CD4-positive, alpha-beta T cell treated with Interleukin-15 for 1 hour (primary cell): ENCODE measurements around the gene FAR1.
"Not testable (repeated sequence)": the region's sequence is repeated elsewhere in the genome, so short reads cannot be mapped to it uniquely, and the experiment has no call there.

Experiments
- DNase-seq: peaks from one replicate; pipeline ENCODE4 v3.0.0-alpha.2; 2020

FAR1 gene

DNA sequence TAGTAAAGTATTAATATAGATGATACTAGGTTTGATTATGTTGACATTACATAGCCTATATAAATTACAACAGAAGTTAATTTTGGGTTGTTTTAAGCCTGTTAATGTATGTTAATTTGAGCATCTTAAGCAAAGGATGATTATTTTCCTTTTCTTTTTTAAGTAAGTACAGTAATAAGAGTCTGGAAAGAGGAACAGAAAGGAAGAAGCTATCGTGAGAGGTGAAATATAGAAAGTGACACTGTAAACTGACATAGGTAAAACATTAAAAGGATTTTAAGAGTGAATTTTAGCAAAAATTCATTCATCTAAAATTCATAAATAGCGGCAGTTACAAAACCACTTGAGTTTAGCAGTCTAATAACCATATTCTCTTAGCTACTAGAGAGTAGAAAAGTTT is 45.5 kb downstream of the FAR1 start:
- DNase-seq: no peak

DNA sequence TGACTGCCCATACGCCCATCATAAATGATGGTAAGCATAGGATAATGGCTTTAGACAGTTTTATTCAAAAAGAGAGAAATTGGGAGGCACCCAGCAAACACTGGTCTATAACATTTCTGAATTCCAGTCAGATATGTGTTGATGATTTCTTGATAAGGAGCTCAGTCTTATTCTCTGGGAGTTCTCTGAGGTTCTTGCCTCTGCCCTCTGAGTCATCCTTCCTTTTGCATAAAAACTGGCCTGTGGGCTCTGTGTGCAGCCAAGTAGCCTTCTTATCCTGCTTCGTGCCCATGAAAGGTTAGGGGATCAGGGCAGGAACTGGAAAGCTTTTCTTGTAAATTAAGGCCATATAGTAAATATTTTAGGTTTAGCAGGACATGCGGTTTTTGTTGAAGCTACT is 48.9 kb downstream of the FAR1 start:
- DNase-seq: no peak

DNA sequence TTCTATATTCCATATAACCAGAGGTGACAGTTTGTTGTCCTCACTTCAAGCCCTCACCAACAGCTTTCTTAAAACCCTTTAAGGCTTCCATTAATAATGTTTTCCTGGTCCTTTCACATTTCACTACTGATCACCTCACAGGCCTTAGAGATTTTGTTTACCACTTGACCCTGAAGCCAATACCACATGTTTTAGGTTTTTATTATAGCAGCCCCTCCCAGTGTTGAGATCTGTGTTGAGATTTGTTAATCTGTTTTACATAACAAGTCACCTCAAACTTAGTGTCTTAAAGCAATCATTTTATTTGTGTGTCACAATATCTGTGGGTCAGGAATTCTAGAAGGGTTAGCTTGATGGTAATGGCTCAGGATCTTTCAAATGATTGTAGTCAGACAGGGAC is 49.9 kb downstream of the FAR1 start:
- DNase-seq: no peak

DNA sequence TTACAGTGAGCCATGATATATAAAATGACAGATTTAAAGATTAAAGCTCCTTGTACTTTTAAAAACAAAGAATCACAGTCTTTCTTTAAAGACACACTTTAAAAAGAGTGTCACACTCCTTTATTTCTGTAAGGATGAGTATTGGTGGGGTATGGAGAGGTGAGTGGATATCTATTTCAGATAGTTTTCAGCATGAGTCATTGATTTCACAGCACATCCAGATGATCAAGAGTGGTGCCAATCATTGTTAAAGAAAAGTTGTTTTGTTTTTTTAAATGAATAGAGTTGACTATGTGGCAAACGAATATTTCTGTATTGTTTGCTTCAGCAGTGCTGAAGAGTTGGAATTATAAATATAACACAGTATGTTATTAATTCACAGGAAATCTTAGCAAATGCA is 52.5 kb downstream of the FAR1 start:
- DNase-seq: no peak

DNA sequence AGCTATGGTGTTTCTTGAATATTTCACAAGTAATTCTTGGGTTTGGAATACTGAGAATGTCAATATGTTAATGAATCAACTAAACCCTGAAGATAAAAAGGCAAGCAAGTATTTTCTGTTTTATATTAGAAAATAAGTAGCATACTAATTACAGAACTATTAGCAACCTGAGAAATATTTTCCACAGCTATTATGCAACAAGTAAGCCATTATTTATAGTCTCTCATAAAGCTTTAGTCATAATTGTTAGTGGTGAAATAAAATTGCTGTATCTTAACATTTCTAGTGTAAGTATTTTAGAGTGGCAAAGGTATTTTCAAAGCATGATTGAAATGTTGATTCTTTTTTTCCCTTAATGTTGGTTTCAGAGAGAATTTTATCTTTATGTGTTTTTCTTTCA is 53.3 kb downstream of the FAR1 start:
- no peak for DNase-seq

DNA sequence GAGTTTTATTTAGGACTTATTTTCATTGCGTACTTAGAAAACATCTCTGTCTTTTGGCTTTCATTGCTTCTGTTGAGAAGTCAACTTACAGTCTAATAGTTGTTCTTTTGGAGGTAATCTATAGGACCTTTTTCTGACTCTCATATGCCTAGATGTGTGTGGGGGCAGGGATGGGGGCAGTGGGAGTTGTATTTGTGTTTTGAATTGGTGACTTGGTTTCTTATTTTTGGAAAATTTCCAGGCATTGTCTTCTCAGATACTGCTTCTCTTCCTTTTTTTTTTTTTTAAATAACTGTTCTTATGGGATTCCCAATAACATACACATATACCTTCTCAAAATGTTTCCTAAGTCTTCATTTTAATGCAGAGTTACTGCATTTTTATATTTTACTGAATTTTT is 58.0 kb downstream of the FAR1 start:
- no peak for DNase-seq

DNA sequence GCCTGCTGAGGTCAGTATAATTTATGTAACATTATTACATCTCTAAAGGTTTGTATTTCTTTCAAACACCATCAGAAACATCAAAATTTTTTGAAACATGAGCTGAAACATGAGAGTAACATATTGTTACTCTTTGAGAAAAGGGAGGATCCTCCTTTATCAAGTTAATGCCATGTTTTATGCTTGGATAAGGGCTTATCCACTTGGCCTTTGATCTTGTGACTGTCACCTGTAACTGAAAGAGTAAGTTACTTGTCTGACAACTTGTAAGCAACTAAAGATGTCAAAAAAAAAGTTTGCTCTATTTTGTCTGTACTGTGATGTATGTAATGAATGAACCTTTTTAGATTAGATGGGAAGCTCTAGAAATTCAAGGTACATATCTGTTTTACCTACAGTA is 59.6 kb downstream of the FAR1 start:
- DNase-seq: no peak

DNA sequence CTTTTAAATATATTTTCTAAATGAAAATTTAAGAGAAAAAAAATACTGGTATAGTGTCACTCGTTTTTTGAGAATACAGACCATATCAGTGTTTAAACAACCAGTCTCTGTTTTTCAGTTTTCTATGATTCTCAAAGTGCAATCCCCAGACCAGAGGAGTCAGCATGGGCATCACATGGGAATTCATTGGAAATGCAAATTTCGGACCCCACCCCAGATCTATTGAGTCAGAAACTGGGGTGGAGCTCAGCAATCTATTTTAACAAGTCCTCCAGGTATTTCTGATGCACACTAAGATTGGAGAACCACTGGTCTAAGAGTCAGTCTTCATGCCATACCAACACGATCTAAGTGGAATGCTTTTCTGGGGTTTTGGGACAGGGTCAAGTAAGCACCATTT is 66.1 kb downstream of the FAR1 start:
- DNase-seq: no peak

DNA sequence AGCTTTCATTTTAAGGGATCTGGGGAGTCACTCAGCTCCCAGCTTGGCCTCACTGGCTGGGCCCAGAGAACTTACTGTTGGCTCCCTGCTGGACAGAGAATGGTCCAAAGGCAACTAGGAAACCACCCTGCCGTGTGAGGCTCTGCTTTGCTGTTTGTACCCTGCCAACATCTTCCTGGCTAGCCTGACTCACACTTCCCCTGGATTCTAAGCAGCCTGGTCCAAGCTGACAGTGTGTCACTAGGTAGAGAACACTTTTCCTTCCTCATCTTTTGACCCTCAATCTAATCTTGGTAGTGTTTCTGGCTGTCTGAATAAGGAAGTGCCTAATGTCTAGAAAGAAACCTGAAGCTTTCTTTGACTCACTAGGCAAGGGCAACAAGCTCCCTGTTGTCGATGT is 76.7 kb downstream of the FAR1 start:
- DNase-seq: no peak

DNA sequence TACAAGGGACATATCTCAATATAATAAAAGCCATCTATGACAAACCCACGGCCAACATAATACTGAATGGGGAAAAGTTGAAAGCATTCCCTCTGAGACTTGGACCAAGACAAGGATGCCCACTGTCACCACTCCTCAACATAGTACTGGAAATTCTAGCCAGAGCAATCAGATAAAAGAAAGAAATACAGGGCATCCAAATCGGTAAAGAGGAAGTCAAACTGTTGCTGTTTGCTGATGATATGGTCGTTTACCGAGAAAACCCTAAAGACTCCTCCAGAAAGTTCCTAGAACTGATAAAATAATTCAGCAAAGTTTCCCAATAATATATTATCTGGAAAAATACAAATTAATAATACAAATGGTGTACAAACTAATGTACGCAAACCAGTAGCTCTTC is 84.8 kb downstream of the FAR1 start:
- DNase-seq: not testable (repeated sequence)

DNA sequence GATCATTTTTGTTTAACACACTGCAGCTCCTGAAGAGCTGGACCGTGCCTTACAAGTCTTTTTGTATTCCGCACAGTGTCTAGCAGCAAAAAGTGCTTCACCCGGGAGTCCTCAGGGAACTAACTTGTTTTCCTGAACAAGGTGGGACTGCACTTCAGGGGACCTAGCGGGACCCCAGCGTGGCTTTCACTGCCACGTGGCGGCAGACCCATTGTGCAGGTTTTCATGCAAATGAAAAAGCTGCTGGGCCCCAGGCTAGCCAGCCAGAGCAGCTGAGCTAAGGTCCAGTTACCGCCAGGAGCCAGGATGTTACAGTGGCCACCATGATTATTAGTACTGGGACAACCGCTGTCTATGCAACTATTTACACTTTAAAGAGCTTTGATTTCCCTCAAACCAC is 90.6 kb downstream of the FAR1 start:
- DNase-seq: no peak

DNA sequence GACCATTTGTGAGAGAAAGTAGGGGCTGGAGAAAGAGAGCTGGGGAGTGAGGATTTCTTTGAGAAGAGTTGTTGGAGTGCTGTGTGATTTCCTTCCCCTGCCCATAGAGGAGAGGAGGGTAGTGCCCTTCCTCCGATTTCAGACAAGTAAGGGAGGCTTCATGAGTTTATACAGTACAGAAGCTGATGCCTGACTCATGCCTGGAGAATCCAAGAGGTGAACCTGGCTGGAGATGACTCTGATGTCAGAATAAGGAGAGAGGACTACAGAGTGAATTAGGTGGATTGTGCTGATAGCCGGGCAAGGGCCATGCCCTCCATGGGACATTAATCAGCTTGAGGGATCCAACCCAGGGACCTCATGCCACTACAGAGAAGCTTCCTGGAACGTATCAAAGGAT is 91.6 kb downstream of the FAR1 start:
- DNase-seq: no peak

DNA sequence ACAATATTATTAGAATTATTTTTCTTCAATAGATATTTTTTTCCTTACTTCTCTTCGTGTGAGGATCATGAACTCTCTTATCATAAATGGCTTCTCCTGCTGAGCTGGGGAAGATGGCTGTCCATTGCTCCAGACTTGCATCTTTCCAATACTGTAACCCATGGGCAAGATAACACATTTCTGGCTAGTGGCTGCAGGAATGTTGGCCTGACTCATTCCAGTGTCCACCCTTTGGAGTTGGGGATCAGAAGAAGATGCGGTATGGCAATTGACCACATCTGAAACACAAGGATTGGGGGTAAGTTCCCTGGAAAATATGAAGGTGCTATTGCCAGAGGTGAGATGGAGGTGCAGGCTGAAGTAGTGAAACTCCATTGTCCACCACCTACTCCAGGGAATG is 92.8 kb downstream of the FAR1 start:
- no peak for DNase-seq

DNA sequence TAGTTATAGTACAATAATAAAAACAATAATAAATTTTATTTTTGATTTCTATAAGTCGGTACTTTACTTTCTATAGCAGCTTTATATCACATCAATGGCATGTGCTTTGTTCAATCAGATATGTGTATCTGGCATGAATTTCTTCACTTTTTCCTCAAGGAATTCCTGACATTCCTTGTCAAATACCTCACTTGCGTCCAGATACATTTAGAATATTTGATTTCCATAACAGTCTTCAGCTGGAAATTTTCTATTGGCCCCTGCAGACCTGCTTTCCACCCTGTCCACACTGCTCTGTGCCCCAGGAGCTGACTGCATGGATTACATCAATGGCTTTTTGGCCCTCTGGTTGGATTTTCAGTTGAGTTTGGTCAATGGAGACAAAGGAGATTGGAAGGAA is 93.2 kb downstream of the FAR1 start:
- DNase-seq: no peak

DNA sequence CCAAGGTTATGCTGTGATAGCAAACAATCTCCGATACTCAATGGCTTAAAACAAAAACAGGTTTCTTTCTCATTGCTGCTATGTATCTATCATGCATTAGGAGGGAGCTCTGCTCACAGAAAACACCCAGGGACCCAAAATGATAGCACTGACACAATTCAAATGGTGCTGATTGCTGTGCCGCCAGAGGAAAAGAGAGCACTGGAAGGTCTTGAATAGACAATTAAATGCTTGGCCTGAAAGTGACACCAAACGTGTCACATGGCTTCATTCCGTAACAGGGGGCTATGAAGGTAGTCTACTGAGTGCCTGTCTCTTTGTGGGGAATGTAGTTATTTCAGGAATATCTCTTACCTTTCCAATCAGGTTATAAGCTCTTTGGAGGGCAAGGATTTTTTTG is 94.2 kb downstream of the FAR1 start:
- no peak for DNase-seq

DNA sequence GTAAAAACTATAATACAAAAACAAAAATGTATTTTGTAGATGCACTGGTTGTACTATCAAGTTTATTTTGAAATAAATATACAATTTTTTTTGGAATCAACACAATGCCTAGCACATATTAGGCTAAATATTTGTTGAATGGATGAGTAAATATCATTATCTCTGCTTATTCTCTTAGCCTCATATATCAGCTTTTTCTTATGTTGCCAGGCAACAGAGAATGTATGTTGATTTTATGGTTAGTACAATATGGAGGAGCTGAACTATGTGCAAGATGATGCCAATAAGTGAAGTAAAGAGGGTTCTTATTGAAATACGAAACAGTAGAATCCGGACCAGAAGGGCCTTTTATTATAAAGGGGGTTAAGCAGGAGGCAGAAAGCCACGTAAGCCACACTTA is 94.9 kb downstream of the FAR1 start:
- DNase-seq: no peak

DNA sequence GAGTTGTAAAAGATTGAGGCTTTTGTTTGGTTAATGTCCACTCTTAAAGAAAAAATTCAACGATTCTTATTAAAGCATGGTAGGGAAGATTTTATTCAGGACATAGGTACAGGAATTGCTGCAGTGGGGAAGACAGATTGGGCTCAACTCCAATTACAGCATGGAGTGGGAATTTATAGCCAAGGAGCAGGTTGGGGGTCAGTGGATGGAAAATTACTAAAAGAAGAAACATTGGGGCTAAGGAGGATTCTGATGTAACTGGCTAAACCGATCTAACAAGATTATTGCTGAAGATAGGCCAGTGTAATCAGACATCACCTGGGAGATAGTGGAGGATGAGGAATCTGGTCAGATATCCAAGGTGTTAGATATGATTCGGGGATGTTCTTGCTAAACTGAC is 97.4 kb downstream of the FAR1 start:
- no peak for DNase-seq

DNA sequence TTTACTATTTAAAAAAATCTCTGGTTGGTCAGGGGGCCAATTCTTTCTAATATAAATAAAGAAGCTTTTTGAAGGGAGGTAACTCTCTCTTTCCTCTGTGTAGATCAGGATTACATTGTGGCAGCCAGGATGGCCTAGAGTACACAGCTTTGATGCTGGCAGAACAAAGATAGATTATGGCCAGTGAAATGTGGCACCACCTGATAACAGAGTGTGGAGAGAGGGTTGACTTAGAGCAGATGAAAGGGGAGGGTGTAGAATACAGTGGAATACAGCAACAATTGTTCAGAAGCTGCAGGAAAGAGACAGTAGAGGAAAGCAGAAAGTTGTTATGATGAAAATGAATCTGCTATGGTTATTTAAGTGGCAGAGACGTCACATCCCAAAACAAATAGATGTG is 99.0 kb downstream of the FAR1 start:
- DNase-seq: no peak

DNA sequence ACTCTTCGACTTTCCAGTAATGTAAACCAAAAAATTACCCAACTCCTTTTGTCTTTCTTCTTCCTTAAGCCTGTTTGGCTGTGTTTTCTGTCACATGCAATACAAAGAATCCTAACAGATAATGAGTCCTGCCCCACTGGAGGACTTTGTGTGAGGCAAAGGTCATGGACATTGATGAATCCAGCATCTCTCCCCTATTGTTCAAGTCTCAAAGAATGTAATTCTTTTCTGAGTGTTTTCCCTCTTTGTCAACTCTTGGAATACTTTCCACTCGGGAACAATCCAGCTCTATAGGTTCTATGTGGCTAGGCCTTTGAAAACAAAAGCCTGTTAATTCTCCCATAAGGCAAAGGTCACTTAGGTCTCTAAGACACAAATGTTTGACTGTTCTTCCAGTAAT is 100.7 kb downstream of the FAR1 start:
- no peak for DNase-seq

DNA sequence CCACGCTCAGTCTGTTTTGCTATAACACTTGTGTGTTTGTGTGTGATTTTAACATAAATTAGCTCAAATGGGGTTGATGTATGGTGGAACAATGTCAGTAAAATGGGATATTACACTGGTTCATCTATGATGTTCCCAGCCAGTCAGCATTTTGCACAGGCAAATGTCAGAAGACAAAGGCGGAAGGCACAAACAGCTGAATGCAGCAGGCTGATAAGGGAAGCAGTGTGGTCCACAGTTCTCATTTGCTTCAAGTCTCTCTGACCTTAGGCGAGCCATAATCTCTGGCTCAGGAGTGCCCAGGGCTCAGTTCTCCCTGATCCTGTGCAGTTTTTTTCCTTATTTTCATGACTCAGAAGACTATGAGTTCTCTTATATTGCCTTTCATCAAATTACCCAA is 102.7 kb downstream of the FAR1 start:
- DNase-seq: no peak

DNA sequence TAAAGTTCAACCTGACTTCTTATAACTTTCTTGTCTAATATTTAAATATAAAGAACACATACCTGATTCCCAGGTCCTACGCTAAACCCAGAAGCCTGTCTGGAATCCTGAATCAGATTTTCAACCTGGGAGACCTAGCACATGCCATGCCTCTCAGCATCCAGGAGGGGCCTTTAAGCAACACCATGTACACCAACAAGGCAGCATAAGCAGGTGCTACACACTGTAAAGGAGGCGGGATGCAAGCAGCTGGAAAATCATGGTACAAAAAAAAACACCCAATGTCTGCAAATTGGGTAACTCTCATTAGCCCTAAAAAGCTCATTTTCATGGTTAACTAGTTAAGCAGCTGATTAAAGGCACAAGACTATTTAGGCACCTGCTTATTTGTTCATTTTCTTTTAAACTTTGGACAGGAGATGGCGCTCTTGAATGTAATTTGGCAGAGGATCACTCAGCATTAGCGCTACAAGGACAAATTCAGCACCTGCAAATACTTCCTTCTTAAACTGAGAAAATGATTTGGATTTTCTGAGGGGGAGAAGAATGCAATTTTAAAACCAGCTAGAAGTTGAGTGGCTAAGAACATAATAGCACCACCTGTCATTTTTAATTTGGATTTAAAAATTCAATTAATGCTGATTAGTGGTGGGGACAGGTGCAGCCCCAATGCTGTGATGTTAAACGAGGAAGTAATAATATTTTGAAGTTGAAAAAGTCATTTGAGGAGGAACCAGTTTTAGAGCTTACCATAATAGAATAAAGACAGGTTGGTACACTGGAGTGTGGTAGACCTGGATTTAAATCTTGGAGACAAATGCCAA is 104.0 kb downstream of the FAR1 start:
- DNase-seq: no peak

DNA sequence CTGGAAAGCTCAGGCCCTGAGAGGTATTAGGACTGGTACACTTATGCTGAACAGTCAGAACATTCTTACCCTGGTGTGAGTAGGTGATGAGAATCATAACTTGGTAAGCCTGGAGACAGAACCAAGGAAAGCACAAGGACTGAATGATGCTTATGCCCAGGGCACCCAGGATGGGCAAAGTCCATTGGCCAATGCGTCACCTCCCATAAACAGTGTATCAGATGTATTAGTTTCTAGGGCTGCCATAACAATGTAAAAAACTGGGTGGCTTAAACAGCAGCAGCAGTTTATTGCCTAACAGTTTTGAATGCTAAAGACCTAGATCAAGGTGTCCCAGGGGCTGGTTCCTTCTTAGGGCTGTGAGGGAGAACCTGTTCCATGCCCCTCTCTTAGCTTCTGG is 107.0 kb downstream of the FAR1 start:
- DNase-seq: no peak

DNA sequence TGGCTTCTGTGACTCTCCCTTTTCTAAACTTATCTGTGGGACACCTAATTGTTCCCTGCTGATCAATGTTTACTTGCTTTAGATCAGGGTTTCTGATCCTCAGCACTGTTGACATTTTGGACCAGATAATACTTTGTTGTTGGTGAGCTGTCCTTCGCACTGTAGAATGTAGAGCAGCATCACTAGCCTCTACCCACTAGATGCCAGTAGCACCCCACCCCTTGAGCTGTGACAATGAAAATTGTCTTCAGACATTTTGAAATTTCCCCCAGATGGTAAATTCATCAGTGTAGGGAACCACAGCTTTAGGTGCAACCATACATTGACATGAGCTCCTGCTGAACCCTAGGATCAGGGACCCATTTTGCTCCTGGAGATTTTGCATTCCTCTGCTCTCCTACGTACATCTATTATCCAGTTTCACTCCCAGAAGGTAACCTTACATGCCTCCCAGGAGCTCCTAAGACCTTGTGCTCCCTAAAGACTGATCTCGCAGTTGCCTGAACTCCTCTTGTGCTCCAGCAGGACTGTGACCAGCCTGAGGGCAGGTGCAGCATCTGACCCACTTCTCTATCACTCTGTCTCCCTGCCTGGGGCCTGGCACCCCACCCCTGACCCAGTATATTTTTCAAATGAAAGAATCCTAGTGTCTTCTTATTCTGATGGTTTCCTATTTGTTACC is 107.8 kb downstream of the FAR1 start:
- DNase-seq: no peak

DNA sequence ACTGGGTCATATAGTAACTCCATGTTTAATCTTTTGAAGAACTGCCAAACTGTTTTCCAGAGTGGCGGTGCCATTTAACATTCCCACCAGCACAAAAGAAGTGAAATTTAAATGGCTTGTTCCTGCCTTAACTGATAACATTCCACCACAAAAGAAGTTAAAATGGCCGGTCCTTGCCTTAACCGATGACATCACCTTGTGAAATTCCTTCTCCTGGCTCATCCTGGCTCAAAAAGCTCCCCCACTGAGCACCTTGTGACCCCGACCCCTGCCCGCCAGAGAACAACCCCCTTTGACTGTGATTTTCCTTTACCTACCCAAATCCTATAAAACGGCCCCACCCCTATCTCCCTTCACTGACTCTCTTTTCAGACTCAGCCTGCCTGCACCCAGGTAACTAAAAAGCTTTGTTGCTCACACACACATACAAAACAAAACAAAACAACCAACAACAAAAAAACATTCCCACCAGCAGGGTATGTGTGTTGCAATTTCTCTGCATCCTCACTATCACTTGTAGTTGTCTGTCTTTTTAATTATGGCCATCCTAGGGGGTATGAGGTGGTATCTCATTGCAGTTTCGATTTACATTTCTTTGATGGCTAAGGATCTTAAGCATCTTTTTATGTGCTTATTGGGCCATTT is 109.0 kb downstream of the FAR1 start:
- no peak for DNase-seq
